ENCODE measurements around the gene TLCD1.

DNA sequence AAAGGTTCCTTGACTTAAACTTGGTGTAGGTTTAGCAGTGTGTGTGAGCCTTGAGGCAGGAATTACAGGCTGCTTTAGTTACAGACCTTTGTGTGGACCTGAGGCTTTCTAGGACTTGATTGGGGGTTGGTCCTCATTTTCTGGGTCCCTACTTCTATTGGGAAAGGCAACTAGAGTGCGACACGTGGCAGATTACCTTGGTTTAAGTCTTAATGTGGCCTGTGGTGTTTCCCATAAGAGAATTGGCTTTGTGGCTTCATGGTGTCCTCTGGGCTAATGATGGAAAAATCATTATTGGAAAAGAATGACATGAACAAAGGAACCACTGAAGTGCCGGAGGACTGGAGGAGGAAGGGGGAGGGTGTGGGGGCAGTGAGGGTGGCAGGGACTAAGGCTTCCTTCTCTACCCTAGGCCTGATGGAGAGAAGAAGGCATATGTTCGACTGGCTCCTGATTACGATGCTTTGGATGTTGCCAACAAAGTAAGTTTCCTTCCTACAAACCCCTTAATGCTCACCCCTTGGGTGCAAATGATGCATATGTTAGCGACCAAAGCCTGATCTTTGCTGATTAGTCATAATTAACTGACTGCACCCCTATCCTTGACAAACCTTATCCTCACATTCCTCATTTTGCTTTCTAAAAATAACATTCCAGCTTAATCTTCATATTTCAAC is 2.7 kb downstream of the TLCD1 start:
- TF ChIP-seq EZH2phosphoT487 (IDR thresholded peaks at IDR 0.05; ENCODE audit: insufficient read depth, low read depth), result no peak
- no peak for TF ChIP-seq EZH2 (IDR thresholded peaks at IDR 0.05; ENCODE audit: insufficient read depth, poor library complexity, severe bottlenecking)

Measured in GM23248 (cell line).